Fibroblast of skin of back (primary cell): Measurements from ENCODE around the gene NEK10.
A peak's percentile ranks its signal among the peaks of the same experiment; 100 is the strongest.
"Not testable (repeated sequence)": the region's sequence is repeated elsewhere in the genome, so short reads cannot be mapped to it uniquely, and the experiment has no call there.

Source experiments
- DNase-seq: peaks from one replicate; pipeline ENCODE4 v3.0.0-alpha.2; 2013

Gene NEK10

GRCh38 chr3:27311400-27311799, 57.8 kb downstream of the NEK10 start:
- DNase-seq, result peak; percentile 100

- DNase-seq, result no peak
Observed at GRCh38 chr3:27310688-27311087, 58.5 kb downstream of the NEK10 start.

- no peak for DNase-seq
Observed at GRCh38 chr3:27307566-27307965, 61.6 kb downstream of the NEK10 start.

- DNase-seq, result no peak
Observed at GRCh38 chr3:27302891-27303290, 66.3 kb downstream of the NEK10 start.

GRCh38 chr3:27298981-27299380, 70.2 kb downstream of the NEK10 start:
- not testable (repeated sequence) for DNase-seq

GRCh38 chr3:27293939-27294338, 75.2 kb downstream of the NEK10 start:
- peak; percentile 48 for DNase-seq

GRCh38 chr3:27290760-27291159, 78.4 kb downstream of the NEK10 start:
- DNase-seq, result peak; percentile 10

- peak; percentile 61 for DNase-seq
Observed at GRCh38 chr3:27289769-27290413, 79.3 kb downstream of the NEK10 start.

- DNase-seq, result no peak
Observed at GRCh38 chr3:27287052-27287451, 82.1 kb downstream of the NEK10 start.

- not testable (repeated sequence) for DNase-seq
Observed at GRCh38 chr3:27286467-27286866, 82.7 kb downstream of the NEK10 start.

GRCh38 chr3:27285668-27286067, 83.5 kb downstream of the NEK10 start:
- no peak for DNase-seq

GRCh38 chr3:27281671-27282150, 87.5 kb downstream of the NEK10 start:
- DNase-seq, result no peak

- no peak for DNase-seq
Observed at GRCh38 chr3:27279123-27279522, 90.1 kb downstream of the NEK10 start.

- DNase-seq, result no peak
Observed at GRCh38 chr3:27278383-27279055, 90.7 kb downstream of the NEK10 start.

- no peak for DNase-seq
Observed at GRCh38 chr3:27275441-27275990, 93.7 kb downstream of the NEK10 start.

- no peak for DNase-seq
Observed at GRCh38 chr3:27271890-27272289, 97.3 kb downstream of the NEK10 start.

- no peak for DNase-seq
Observed at GRCh38 chr3:27254896-27255295, 114.3 kb downstream of the NEK10 start.

GRCh38 chr3:27253831-27254230, 115.4 kb downstream of the NEK10 start:
- peak; percentile 34 for DNase-seq

- no peak for DNase-seq
Observed at GRCh38 chr3:27253391-27253790, 115.8 kb downstream of the NEK10 start.

- no peak for DNase-seq
Observed at GRCh38 chr3:27252646-27253045, 116.5 kb downstream of the NEK10 start.

- DNase-seq, result no peak
Observed at GRCh38 chr3:27244374-27244773, 124.8 kb downstream of the NEK10 start.

GRCh38 chr3:27239951-27240350, 129.2 kb downstream of the NEK10 start:
- DNase-seq, result no peak

- DNase-seq, result no peak
Observed at GRCh38 chr3:27228805-27229204, 140.4 kb downstream of the NEK10 start.

- no peak for DNase-seq
Observed at GRCh38 chr3:27224197-27224596, 145.0 kb downstream of the NEK10 start.
